Prostate gland (tissue), 2 donors: ENCODE data around the gene GLT1D1. TPM values are rescaled to one million over a fixed set of nuclear protein-coding genes. Genes with fewer than 3 reads are reported as not detected.

Source experiments
- DNase-seq: peaks from one replicate; pipeline ENCODE4 v3.0.0-alpha.2; 2019; ENCODE audit warnings: low spot score
- H3K27ac ChIP-seq, 2 donors: fragments of 200-600 bp; sonication (generic); 2 replicates each; pipeline ENCODE4 v1.5.1; 2017 to 2019
- H3K27me3 ChIP-seq: fragments of 200-600 bp; sonication (generic); replicated peaks from 2 replicates; pipeline ENCODE4 v1.5.1; 2019; ENCODE audit not compliant: insufficient read depth
- H3K36me3 ChIP-seq, 2 donors: fragments of 200-600 bp; sonication (generic); 1 replicate in 1 of 2; 2 replicates in 1 of 2; pipeline versions ENCODE4 v1.5.1 to v1.8.1; 2017 to 2019
- H3K4me1 ChIP-seq: fragments of 200-600 bp; sonication (generic); replicated peaks from 2 replicates; pipeline ENCODE4 v1.5.1; 2019
- H3K4me3 ChIP-seq, 2 donors: fragments of 200-600 bp; sonication (generic); 2 replicates each; pipeline ENCODE4 v1.5.1; 2017 to 2019
- H3K9me3 ChIP-seq: fragments of 200-600 bp; sonication (generic); 2 replicates; pipeline ENCODE4 v1.5.1; 2017
- POLR2A ChIP-seq: fragments of 450-650 bp; IDR thresholded peaks from one replicate; pipeline ENCODE4 v1.6.1; 2016; ENCODE audit warnings: antibody characterized with exemption, mild to moderate bottlenecking
- POLR2AphosphoS5 ChIP-seq: sonication (generic); formaldehyde crosslinking; IDR thresholded peaks from one replicate; pipeline ENCODE4 v1.6.1; 2017; ENCODE audit warnings: antibody characterized with exemption
- WGBS: methylation state at CpG from one replicate; pipeline ENCODE4 v1.1.5; 2018; 5-methylcytosine and 5-hydroxymethylcytosine counted together
- intact Hi-C: fragments of 100-400 bp; cut with DNase I; formaldehyde crosslinking; loops from one replicate; pipeline ENCODE4 v1.14.2; 2022
- total RNA-seq, 2 donors: library from RNA; depleted of rRNA; stranded (reverse); fragments of >200 nt; gene quantifications; one replicate each; pipeline ENCODE4 v1.1.0, GENCODE V29; 2016
- TF ChIP-seq, protein P1 (sequence below), 4 experiments: fragments of 200-600 bp in 2 of 4; fragments of 450-650 bp in 2 of 4; sonication (generic) in 2 of 4; IDR thresholded peaks; 1 replicate in 3 of 4; 2 replicates in 1 of 4; pipeline ENCODE4 v1.5.1; 2016 to 2019; ENCODE audit warnings: antibody characterized with exemption in 4 of 4, mild to moderate bottlenecking in 2 of 4, moderate library complexity in 2 of 4

The GLT1D1 gene
- total RNA-seq, 2 donors from 2014 or later = 1.9 TPM; not detected in 1

DNA sequence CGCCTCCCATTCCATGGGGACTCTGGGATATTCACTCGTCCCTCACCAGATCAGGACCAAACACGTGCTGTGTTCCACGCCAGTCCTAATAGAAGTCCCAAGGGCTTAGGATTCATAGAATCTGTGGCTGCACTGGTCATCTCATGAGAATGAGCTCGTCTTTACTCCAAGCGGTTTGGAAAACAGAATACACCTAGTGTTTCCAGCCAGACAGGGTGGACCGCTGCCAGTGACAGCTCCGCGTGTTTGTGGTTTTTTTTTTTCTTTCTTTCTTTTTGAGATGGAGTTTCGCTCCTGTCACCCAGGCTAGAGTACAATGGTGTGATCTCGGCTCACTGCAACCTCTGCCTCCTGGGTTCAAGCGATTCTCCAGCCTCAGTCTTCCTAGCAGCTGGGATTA, 75.1 kb downstream of the GLT1D1 start:
- DNase-seq = no peak
- Histone ChIP-seq H3K27ac (no peak overlapping the region), H3K27me3 (no peaks in the 10 kb centered on the region), H3K4me1 (no peaks in the 10 kb centered on the region), H3K9me3 (no peaks in the 10 kb centered on the region), H3K4me3 (no peak overlapping the region), H3K36me3 (no peaks in the 10 kb centered on the region)
- 80% methylated on average over 12 of the region's 12 CpGs for WGBS
- intact Hi-C loops = no loop called here
- TF ChIP-seq POLR2AphosphoS5 = no peak
- no peak for TF ChIP-seq POLR2A
- TF ChIP-seq, protein P1, sequence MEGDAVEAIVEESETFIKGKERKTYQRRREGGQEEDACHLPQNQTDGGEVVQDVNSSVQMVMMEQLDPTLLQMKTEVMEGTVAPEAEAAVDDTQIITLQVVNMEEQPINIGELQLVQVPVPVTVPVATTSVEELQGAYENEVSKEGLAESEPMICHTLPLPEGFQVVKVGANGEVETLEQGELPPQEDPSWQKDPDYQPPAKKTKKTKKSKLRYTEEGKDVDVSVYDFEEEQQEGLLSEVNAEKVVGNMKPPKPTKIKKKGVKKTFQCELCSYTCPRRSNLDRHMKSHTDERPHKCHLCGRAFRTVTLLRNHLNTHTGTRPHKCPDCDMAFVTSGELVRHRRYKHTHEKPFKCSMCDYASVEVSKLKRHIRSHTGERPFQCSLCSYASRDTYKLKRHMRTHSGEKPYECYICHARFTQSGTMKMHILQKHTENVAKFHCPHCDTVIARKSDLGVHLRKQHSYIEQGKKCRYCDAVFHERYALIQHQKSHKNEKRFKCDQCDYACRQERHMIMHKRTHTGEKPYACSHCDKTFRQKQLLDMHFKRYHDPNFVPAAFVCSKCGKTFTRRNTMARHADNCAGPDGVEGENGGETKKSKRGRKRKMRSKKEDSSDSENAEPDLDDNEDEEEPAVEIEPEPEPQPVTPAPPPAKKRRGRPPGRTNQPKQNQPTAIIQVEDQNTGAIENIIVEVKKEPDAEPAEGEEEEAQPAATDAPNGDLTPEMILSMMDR (IDR thresholded peaks at IDR 0.05) = no peak

DNA sequence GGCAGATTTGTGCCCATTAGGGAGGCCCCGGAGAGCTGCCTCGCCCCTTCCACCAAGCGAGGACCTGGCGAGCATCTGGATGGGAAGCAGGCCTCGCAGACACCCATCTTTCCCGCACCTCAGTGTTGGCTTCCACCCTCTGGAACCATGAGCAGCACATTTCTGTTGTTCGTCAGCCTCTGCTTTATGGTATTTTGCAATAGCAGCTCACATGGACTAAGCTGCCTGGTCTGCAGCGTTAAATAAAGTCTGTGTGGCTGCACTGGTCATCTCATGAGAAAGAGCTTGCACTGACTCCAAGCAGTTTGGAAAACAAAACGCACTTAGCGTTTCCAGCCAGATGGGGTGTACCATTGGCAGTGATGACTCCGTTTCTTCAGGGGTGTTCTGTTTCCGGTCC, 75.8 kb downstream of the GLT1D1 start:
- no peaks in the 10 kb centered on the region for H3K4me1 ChIP-seq
- H3K9me3 ChIP-seq = no peaks in the 10 kb centered on the region
- no peak overlapping the region for H3K27ac ChIP-seq
- no peak for DNase-seq
- intact Hi-C loops = no loop called here
- WGBS = 88% methylated on average over 12 of the region's 12 CpGs
- TF ChIP-seq, protein P1 (IDR thresholded peaks at IDR 0.05) = no peak
- TF ChIP-seq POLR2AphosphoS5 (no peak), POLR2A (no peak)
- H3K4me3 ChIP-seq = no peak overlapping the region
- H3K36me3 ChIP-seq = no peaks in the 10 kb centered on the region
- no peaks in the 10 kb centered on the region for H3K27me3 ChIP-seq

DNA sequence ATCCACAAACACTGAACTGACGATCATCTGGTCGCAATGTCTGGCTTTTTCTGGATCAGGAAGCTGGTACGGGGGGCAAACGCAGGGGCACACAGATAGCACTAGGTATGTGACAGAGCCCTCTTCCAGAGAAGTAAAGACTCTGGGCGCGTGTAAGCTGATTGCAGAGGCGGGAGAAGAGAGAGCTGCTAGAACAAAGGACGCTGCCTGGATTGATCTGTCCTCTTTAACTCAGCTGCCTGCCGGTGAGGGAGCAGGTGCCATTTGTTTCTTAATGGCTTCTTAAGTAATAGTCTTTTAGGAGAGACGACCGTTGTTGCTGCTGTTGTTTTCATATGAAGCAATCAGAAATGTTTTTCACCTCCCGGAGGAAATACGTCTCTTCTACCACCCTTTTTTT, 77.3 kb downstream of the GLT1D1 start:
- Histone ChIP-seq H3K27me3 (no peaks in the 10 kb centered on the region), H3K4me3 (no peak overlapping the region), H3K36me3 (no peaks in the 10 kb centered on the region), H3K9me3 (no peaks in the 10 kb centered on the region), H3K27ac (no peak overlapping the region), H3K4me1 (no peaks in the 10 kb centered on the region)
- WGBS = 65% methylated on average over 13 of the region's 13 CpGs
- no peak for DNase-seq
- intact Hi-C loops = no loop called here
- TF ChIP-seq POLR2A (no peak), POLR2AphosphoS5 (no peak)
- TF ChIP-seq, protein P1 (IDR thresholded peaks at IDR 0.05) = no peak

DNA sequence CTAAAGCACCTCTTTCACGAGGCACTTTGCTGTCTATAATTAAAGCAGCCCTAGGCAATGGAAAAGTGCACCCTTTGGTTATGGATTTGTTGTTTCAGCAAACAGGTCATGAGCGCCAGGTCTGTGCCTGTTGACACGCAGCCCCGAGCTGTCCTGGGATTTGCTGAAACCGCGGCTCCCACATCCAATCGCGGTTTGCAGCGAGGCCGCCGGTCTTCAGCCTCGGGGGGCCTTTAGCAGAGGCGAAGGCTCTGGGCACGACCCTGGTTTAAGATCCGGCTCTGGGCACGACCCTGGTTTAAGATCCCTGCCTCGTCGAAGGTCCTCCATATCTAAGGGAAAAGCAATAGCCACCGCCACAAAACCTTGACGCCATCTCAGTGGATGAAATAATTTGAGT, 79.2 kb downstream of the GLT1D1 start:
- DNase-seq = no peak
- no peaks in the 10 kb centered on the region for H3K9me3 ChIP-seq
- no peak overlapping the region for H3K27ac ChIP-seq
- no peaks in the 10 kb centered on the region for H3K27me3 ChIP-seq
- 89% methylated on average over 20 of the region's 20 CpGs for WGBS
- no peaks in the 10 kb centered on the region for H3K36me3 ChIP-seq
- no peak for TF ChIP-seq POLR2A
- TF ChIP-seq, protein P1 (IDR thresholded peaks at IDR 0.05) = no peak
- no peak for TF ChIP-seq POLR2AphosphoS5
- intact Hi-C loops = no loop called here
- no peak overlapping the region for H3K4me3 ChIP-seq
- H3K4me1 ChIP-seq = no peaks in the 10 kb centered on the region

DNA sequence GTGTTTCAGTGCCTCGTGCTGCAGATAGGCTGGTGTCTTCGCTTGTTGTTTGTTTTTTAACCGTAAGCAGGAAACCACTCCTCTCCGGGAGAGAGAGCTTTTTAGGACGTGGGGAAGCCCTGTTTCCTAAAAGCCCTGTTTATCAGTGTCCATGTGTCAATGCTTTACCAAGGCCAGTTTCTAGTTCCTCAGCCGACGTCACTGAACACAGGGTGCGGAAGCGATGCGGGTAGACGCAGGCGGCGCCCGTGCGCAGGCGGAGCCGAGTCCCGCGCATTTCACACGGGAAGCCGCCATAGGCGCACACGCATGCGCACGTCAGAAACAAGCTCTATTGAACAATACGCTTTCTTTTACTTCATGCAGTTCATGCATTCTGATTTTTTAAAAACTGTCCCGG, 79.8 kb downstream of the GLT1D1 start:
- intact Hi-C loops = no loop called here
- no peak overlapping the region for H3K27ac ChIP-seq
- H3K36me3 ChIP-seq = no peaks in the 10 kb centered on the region
- H3K27me3 ChIP-seq = no peaks in the 10 kb centered on the region
- TF ChIP-seq POLR2A = no peak
- H3K9me3 ChIP-seq = no peaks in the 10 kb centered on the region
- H3K4me3 ChIP-seq = no peak overlapping the region
- WGBS = 85% methylated on average over 27 of the region's 27 CpGs
- DNase-seq = no peak
- H3K4me1 ChIP-seq = no peaks in the 10 kb centered on the region
